A172 (cell line): ENCODE results near the gene UNK. TPM values are rescaled to one million over a fixed set of nuclear protein-coding genes. Genes with fewer than 3 reads are reported as not detected.

Source experiments
- DNase-seq: peaks from one replicate; pipeline ENCODE4 v3.0.0-alpha.2; 2015; ENCODE audit warnings: low spot score
- total RNA-seq: library from RNA; depleted of rRNA; stranded (reverse); fragments of >200 nt; shearing (Covaris generic); gene quantifications from 2 replicates; pipeline ENCODE4 v1.2.3, GENCODE V29; 2014; rRNA removed

The UNK gene
- total RNA-seq, result 52.7 and 64.4 TPM in 2 replicates

- peak; percentile 98 for DNase-seq
These were observed at the start of gene UNK for GRCh38 chr17:75784473-75785015. Gene UNK (plus strand): TSS chr17:75784806. CDS start chr17:75784881, 75 bp downstream.

- no peak for DNase-seq
These were observed 48.3 kb upstream of the UNK start for GRCh38 chr17:75736173-75736835.

GRCh38 chr17:75737133-75737962 is 47.3 kb upstream of the UNK start:
- no peak for DNase-seq

DNA sequence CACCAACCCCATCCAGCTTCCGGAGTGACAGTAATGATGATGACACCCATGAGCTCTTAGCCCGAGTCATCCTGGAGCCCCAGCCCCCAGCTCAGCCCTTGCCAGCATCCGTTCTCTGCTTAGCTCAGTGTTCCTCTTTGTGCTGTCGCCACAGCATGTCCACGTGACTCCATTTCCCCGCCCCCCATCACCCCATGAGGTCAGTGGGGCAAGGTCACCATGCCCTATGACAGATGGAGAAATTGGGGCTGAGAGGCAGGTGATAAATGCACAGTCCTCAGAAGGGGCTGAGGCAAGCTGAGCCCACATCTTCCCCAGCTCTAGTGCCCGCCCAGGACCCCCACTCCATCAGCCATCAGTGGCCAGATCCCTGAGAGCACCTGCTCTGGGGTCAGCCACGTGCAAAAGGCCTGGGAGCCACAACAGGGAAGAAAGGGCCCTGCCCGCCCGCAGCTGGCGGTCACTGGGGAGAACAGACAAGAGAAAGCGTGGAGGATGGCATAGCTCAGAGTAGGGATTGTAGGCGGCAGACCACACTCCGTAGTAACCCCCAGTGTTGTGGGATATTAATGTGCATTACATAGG is 46.3 kb upstream of the UNK start:
- DNase-seq, result peak; percentile 48

DNA sequence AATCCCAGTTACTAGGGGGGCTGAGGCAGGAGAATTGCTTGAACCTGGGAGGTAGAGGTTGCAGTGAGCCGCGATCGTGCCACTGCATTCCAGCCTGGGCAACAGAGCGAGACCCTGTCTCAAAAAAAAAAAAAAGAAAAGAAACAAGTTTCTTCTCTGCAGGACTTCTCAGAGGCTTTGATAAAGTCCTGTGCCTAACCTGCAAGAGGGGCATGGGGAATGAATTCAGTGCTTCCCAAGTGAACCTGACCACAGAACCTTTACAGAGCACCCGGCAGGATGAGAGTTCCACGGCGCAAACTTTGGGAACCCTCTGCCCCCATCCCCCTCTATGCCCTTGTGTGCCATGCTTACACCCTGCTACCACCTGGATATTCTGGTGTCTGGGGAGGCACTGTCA is 45.4 kb upstream of the UNK start:
- DNase-seq, result no peak

DNA sequence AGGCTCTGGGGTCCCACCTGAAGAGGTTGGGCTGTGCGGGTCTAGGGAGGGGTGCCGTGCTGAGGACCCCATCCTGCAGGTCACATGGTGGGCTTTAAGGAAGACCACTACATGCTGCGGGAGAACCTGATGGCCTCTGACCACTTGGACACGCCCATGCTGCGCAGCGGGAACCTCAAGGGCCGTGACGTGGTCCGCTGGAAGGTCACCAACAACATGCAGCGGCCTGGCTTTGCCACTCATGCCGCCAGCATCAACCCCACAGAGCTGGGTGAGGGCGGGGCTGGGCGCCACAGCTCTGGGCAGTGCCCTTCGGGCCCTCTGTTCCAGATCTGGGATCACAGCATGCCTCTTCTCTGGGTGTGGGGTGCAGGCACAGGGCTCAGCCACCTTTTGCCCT is 44.8 kb upstream of the UNK start:
- DNase-seq, result no peak

- no peak for DNase-seq
These were observed 44.4 kb upstream of the UNK start for GRCh38 chr17:75740215-75740614.

DNA sequence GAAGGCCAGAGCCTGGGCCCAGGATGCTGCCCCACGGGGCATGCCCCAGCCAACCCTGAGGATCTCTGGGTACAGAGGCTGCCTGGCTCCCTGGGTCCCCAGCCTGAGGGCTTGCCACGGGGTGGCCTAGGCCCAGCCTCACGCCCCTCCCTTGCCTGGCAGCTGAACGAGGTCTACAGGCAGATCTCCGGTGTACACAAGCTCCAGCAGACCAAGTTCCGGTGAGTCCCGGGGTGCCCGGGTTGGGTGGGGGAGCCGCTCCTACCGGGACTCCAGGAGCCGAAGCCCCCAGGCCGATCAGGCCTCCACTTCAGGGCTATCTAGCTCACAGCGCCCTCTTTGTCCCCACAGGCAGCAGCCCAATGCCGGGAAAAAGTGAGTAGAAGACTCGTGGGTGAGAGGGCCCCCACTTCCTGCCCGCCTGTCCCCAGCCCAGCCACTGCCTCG is 44.0 kb upstream of the UNK start:
- no peak for DNase-seq

DNA sequence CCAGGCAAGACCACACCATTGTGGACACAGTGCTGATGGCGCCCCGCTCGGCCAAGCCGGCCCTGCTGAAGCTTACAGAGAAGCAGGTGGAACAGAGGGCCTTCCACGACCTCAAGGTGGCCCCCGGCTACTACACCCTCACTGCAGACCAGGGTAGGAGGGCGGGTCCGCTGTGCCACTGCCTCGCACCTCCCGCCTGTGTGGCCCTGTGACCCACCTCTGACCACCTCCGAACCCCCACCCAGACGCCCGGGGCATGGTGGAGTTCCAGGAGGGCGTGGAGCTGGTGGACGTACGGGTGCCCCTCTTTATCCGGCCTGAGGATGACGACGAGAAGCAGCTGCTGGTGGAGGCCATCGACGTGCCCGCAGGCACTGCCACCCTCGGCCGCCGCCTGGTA is 42.3 kb upstream of the UNK start:
- no peak for DNase-seq

GRCh38 chr17:75743625-75744206 is 40.9 kb upstream of the UNK start:
- no peak for DNase-seq

- DNase-seq, result no peak
These were observed 35.9 kb upstream of the UNK start for GRCh38 chr17:75748706-75749105.

GRCh38 chr17:75749545-75750389 is 34.8 kb upstream of the UNK start:
- DNase-seq, result peak; percentile 82

DNA sequence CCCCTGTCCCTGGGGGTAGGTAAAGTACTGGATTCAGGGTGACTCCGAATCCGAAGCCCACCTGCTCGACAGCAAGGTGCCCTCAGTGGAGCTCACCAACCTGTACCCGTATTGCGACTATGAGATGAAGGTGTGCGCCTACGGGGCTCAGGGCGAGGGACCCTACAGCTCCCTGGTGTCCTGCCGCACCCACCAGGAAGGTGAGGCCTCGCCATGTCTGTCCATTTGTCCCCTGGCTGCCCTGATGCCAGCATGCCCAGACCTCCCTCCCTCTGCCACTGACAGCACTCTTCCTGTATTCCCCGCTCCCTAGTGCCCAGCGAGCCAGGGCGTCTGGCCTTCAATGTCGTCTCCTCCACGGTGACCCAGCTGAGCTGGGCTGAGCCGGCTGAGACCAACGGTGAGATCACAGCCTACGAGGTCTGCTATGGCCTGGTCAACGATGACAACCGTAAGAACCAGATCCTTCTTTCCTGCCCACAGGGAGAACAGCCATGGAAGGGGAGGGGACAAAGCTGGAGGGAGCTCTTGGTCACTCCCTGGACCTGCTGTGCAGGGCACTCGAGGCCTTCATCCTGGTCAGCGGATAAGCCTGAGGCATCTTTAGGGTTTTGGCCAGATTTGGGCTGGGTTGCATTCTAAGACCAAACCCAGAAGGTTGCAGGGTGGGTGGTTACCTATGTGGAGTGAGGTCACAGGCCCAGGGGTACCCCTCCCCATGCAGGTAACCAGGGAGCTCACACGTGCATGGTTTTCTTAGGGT is 33.8 kb upstream of the UNK start:
- no peak for DNase-seq

DNA sequence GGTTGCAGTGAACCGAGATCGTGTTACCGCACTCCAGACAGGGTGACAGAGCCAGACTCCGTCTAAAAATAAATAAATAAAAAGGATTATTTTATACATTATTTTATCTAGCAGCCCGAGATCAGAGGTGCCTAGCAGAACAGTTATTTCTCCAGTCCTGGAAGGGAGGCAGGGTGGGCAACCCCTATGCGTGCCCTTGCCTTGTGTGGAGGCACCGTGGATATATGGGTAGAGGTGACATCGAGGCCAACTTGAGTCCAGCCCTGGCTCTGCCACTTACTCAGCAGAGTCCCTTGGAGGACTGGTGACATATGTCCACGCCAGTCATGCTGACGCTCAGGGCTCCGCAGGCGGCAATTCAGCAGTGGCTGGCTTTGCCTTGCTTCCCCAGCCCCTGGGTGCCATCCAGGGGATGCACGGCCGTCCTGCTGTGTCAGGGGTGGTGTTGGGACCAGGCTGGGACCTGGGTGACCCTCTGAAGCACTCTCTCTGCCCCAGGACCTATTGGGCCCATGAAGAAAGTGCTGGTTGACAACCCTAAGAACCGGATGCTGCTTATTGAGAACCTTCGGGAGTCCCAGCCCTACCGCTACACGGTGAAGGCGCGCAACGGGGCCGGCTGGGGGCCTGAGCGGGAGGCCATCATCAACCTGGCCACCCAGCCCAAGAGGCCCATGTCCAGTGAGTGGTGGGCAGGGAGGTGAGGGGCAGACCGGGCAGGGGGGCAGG is 32.8 kb upstream of the UNK start:
- no peak for DNase-seq

- no peak for DNase-seq
These were observed 32.2 kb upstream of the UNK start for GRCh38 chr17:75752405-75752709.

DNA sequence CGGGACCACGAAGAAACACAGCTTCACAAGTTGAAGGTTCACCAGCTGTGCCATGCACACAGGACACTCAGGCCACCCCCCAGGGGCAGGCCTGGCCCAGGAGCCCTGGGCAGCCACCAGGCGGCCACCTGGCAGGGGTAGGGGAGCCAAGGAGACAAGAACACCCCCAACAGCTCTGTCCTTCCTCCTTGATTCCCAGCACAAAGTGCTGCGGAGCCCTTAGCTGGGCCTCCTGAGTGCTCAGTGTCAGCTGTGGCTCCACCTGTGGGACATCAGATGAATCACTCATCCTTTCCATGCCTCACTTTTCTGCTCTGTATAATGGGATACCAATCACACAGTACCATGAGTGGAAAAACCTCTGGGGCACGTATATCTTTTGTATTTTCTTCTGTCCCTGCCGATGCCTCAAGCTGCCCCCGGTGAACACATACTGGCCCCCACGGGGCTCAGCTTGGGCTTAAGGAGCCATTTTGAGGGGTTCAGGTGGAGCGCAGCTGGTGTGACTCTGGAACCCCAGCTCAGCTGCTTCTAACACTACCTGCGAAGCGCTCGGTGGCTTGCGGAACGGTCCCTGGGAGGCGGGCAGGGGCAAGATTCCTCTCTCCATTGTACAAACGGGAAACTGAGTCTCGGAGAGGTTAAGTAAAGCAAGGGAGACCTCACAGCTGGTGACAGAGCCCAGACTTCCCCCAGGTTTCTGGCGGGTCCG is 31.6 kb upstream of the UNK start:
- DNase-seq, result no peak

DNA sequence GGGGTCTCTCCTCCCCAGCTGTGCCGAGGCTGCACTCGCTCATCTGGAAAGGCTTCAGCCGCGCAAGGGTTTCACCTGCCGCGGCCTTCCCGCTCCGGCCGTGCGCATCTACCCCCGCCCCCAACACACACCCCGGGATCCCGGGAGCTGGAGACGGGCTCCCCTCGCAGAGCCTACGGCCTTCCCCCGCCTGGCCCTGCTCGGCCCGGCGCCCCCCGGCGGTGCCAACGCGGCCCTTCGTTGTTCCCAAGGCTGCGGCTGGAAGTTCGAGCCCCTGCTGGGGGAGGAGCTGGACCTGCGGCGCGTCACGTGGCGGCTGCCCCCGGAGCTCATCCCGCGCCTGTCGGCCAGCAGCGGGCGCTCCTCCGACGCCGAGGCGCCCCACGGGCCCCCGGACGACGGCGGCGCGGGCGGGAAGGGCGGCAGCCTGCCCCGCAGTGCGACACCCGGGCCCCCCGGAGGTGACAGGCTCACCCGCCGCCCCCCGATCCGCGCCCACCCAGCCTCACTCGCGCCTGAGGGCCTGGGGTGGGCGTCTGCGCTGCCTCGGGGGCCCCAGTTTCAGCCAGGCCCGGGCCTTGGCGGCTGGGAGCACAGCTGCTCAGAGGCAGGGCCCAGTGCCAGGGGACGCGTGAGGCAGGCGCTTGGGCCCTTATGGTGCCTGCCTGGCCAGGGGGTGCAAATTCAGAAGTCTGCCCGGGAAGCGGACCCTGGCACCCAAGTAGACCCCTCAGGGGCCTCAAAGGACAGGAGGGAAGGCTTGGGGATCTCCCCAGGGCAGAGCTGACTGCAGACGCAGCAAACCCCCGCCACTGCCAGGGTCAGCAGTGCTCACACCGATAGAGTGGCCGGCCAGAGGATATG is 30.9 kb upstream of the UNK start:
- DNase-seq, result no peak
